Stimulated activated CD8-positive, alpha-beta memory T cell treated with anti-CD3 and anti-CD28 coated beads, Interleukin-2, amount 100 ng/mL, for 1 hour (primary cell): Measurements from ENCODE around the gene STXBP1.
"Not testable (repeated sequence)": the region's sequence is repeated elsewhere in the genome, so short reads cannot be mapped to it uniquely, and the experiment has no call there.

ENCODE experiments used
- DNase-seq, 2 donors: peaks; one replicate each; pipeline ENCODE4 v3.0.0-alpha.2; 2020; ENCODE audit warnings: low read depth in 2 of 2

Gene STXBP1

DNA sequence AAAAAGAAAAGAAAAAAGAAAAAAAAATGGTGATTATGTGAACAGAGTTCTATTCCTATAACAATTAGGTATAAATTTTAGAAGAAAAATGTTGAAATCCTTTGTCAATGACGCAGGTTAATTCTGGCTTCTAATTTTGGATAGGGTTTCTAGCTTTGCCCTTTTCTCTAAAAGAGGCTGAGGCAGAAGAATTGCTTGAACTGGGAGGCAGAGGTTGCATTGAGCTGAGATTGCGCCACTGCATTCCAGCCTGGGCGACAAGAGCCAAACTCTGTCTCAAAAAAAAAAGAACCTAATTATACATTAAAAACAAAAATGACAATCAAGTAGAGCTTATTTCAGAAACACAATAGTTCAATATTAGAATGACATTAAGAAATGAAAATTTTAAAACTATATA, 2.9 kb downstream of the STXBP1 start:
- DNase-seq, result no peak

DNA sequence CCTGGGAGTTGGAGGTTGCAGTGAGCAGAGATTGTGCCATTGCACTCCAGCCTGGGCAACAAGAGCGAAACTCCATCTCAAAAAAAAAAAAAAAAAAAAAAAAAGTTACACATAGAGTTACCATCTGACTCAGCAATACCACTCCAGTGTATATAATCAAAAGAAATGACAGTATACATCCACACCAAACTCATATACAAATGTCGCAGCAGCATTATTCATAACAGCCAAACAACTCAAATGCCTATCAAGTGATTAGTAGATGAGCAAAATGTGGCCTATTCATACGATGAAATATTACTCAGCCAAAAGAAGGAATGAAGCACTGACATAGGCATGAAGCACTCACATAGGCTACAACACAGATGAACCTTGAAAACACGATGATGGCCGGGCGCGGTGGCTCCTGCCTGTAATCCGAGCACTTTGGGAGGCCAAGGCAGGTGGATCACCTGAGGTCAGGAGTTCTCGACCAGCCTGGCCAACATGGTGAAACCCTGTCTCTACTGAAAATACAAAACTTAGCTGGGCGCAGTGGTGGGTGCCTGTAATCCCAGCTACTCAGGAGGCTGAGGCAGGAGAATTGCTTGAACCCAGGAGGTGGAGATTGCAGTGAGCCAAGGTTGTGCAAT, 9.4 kb downstream of the STXBP1 start:
- not testable (repeated sequence) for DNase-seq

- no peak for DNase-seq
These were observed 14.8 kb downstream of the STXBP1 start for GRCh38 chr9:127626752-127627493.

DNA sequence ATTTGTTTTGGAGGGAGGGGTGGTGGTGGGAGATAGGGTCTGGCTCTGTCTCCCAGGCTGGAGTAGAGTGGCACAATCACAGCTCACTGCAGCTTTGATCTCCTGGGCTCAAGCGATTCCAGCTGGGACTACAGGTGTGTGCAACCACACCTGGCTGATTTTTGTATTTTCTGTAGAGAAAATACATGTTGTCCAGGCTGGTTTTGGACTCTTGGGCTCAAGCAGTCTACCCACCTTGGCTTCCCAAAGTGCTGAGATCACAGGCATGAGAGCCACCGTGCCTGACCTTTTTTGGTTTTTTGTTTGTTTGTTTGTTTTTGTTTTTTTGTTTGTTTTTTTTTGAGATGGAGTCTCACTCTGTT, 15.4 kb downstream of the STXBP1 start:
- DNase-seq, result no peak

GRCh38 chr9:127628758-127629467, 16.8 kb downstream of the STXBP1 start:
- DNase-seq, result no peak

GRCh38 chr9:127629468-127630081, 17.5 kb downstream of the STXBP1 start:
- no peak for DNase-seq

- no peak for DNase-seq
These were observed 21.3 kb downstream of the STXBP1 start for GRCh38 chr9:127633216-127633862.

DNA sequence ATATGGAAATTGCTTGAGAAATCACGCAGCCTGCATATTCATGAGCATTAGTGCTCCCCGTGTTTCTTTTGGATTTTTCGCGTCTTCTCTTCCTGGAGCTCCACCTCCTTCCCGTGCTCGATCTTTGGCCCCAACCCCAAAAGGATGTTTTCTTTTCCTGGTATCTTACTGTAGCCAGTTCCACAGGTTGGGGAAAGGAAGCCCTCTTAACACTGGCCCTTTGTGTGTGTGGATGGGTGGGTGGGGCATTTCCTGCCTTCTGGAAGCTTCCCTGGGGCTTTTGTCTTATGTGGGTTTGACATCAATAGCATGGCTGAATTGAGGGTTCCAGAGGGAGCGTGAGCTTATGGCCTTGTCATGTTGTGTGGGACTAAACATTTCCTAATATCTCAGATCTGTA, 21.9 kb downstream of the STXBP1 start:
- DNase-seq, result no peak

DNA sequence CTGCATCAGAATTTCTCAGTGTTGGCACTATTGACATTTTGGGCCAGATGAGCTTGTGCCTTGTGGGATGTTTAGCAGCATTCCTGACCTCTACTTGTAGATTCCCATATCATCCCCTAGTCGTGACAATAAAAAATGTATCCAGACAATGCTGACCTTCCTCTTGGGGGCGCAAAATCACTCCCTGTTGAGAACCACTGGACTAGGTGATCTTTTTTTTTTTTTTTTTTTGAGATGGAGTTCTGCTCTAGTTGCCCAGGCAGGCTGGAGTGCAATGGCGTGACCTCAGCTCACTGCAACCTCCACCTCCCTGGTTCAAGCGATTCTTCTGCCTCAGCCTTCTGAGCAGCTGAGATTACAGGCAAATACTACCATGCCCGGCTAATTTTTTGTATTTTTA, 22.6 kb downstream of the STXBP1 start:
- no peak for DNase-seq

- no peak for DNase-seq
These were observed 23.2 kb downstream of the STXBP1 start for GRCh38 chr9:127635201-127635735.

DNA sequence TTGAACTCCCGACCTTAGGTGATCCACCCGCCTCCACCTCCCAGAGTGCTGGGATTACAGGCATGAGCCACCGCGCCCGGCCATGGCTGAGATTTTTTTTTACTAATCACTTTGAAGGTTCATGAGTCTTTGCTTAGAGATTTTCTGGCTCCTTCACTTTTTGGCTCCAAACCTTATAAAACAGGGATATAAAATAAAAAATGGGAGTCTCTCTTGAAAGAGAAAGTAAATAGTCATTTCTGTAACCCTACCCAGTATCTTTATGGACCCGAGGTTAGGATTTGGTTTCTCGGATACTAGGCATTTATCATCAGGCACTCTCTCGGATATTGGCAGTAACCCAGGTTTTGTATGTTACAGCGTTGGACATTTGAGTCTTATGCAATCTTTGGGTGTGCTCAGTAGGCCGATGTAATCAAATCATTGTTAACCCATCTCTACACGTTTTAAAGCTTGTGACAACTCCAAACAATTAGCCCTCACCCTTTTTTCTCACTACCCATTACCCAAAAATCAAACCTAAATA, 25.3 kb downstream of the STXBP1 start:
- DNase-seq, result no peak

DNA sequence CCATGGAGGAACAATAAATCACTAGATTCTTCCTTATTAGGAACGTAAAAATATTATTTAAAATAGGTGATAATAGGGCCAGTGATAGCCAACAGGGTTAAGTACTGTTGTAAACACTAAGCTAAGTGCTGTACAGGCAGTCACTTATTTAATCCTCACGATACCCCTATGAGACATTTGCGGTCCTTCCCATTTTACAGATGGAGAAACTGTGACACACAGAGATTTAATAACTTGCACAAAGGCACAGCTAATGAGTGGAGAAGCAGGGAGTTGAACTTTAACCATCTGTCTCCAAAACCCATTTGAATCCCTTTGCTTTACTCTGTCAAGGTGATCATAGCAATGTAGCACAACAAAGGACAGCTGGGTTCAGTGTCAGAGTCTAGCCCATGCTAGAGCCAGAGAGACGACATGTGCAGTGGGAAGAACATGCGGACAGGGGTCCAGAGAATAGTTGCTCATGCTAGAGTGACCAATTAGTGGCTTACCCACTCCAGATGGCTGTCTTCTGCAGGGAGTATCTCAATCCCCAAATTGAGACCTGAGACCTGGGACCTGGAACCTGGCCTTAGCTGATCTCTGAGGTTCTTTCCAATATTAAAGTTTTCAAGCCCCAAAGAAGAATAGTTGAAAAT, 28.9 kb downstream of the STXBP1 start:
- DNase-seq, result no peak

DNA sequence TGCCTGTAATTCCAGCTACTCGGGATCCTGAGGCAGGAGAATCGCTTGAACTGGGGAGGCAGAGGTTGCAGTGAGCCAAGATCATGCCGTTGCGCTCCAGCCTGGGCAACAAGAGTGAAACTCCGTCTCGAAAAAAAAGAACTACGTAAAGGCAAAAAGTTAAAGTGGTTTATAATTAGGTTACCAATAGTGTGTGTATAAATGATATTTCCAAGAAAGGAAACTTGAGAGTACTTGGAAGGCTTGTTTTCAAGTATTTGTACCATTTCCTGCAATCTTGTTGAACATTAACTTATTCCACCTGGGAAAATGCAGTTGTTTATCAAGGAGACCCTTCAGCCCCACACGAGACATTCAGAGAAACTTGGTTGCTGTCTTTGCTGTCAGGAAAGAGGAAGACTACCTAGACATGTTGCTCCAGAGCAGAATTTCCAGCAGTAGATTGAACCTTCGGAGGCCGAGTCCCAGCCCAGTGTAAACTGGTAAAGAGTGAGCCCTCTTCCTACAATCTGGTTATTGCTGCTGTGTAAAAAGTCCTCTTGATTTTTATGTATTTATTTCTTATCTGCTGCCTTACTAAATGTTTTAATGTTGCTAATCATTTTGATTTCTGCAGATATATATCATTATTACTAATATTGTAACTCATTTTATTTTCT, 30.1 kb downstream of the STXBP1 start:
- no peak for DNase-seq

DNA sequence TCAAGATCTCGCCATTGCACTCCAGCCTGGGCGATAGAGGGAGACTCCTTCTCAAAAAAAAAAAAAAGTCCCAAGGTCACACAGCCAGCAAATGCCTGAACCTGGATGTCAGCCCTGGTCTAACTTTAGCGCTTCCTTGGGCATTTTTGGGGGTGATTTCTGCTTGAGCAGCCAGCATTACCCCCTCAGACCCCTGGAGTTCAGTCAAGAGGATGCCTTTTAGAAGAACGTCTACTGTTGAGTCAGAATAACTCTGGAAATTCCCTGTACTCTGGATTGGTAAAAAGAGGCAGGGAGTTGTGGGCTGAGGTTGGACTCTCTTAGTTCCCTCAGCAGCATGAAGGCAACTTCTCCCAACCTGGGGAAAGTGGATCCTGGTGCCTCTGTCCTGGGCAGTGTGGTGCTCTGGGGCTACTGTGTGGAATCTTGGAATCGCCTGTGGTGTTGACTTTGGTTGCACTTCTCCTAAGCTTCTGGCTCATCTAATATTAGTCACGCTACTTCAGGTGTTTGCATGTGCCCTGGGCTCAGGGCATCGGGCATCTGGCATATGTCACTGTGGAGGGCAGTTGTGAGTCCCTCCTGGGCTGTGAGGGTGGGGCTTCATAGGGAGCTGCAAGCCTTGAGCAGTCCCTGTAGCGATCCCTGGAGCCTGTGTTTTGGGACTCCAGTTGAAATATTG, 32.2 kb downstream of the STXBP1 start:
- DNase-seq, result no peak

DNA sequence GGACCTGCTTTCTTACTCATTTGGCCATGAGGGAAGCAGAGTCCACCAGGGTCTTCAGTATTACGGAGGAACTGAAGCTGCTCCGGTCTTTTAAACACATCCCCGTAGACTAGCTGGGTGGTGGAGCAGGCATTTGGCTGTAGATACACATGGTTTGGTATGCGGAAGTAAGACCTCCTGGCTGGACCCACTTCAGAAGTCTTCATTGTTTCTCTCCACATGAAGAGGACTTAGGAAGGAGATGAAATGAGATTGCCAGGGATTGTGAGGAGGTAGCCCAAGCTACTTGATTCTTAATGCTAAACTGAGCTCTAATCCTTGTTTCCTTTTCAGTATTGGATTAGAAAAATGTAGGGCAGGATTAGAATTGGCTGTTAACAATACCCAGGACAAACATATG, 32.9 kb downstream of the STXBP1 start:
- DNase-seq, result no peak

DNA sequence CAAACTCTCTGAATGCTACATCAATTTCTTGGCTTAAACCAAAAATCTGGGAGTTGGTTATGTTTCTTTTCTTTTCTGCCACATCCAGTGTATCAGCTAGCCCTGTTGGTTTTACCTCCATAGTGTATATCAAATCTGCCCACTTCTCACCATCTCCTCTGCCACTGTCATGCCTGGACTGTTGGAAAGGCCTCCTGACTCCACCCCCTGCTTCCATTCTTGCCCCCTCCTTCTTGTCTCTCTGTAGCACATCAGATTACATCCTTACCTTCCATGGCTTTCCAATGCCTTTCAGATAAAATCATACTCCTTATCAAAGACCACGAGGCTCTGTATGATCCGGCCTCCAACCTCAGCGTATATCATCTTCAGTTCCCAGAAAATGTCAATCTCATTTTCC, 35.4 kb downstream of the STXBP1 start:
- no peak for DNase-seq

DNA sequence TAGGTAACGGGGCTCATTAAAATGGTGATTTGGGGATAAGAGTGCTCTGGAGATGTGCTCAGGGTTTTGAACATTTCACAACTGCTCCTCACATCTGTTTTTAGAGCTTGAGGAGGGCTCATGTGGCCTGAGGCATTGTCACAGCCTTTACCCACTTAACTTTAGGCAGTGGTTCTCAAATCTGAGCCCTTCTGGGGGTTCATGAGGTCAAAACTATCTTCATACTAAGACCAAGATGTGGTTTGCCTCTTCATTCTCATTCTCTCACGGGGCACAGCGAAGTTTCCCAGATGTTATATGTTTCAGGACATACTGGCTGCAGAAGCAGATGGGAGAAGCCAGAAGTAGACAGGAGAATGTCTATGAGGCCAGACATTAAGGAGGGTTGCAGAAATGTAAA, 38.4 kb downstream of the STXBP1 start:
- no peak for DNase-seq

GRCh38 chr9:127651697-127652610, 39.9 kb downstream of the STXBP1 start:
- DNase-seq, result no peak

GRCh38 chr9:127652733-127653132, 40.7 kb downstream of the STXBP1 start:
- DNase-seq, result no peak
